22Rv1 (cell line): Measurements from ENCODE around the gene ACTR6.

Experiments used
- H3K27ac ChIP-seq: fragments of 450-650 bp; 2 replicates; pipeline ENCODE4 v1.5.1; 2017
- CTCF ChIP-seq: fragments of 450-650 bp; IDR thresholded peaks from 2 replicates; pipeline ENCODE4 v1.5.1; 2017; ENCODE audit warnings: mild to moderate bottlenecking
- ZFX ChIP-seq: fragments of 450-650 bp; IDR thresholded peaks from 2 replicates; pipeline ENCODE4 v1.6.1; 2017; ENCODE audit warnings: antibody characterized with exemption, borderline replicate concordance

Gene ACTR6

GRCh38 chr12:100197486-100197885 is 3.1 kb upstream of the ACTR6 start:
- no peak overlapping the region for H3K27ac ChIP-seq
- TF ChIP-seq CTCF: no peak
- no peak for TF ChIP-seq ZFX

GRCh38 chr12:100199023-100199346 is 1.6 kb upstream of the ACTR6 start:
- H3K27ac ChIP-seq: peak overlapping the region; percentile 89

GRCh38 chr12:100199347-100200149 is 1.1 kb upstream of the ACTR6 start:
- no peak for TF ChIP-seq ZFX
- TF ChIP-seq CTCF: 0 out of 2 replicates have a peak, but pooled peaks have one; percentile 4
- H3K27ac ChIP-seq: peak overlapping the region; percentile 89

More at GRCh38 chr12:100199023-100199346, 1.6 kb upstream of the ACTR6 start:
- TF ChIP-seq ZFX (no peak), CTCF (no peak)

GRCh38 chr12:100201604-100202423 is 1.2 kb downstream of the ACTR6 start:
- peak overlapping the region; percentile 89; the same call in 1 of the 2 replicates for H3K27ac ChIP-seq
- TF ChIP-seq ZFX (no peak), CTCF (no peak)

GRCh38 chr12:100207311-100207710 is 6.7 kb downstream of the ACTR6 start:
- TF ChIP-seq CTCF: no peak
- no peak for TF ChIP-seq ZFX
- H3K27ac ChIP-seq: no peak overlapping the region

GRCh38 chr12:100208834-100209233 is 8.2 kb downstream of the ACTR6 start:
- no peak overlapping the region for H3K27ac ChIP-seq
- no peak for TF ChIP-seq ZFX
- TF ChIP-seq CTCF: no peak

GRCh38 chr12:100211698-100212097 is 11.1 kb downstream of the ACTR6 start:
- TF ChIP-seq CTCF (no peak), ZFX (no peak)
- no peak overlapping the region for H3K27ac ChIP-seq
